Cardiac fibroblast (primary cell): ENCODE measurements around the gene UBE2QL1.

Experiments used
- DNase-seq, 2 donors: peaks; one replicate each; pipeline versions ENCODE4 v3.0.0 to v3.0.0-alpha.2; 2010; ENCODE audit warnings: low read depth in 2 of 2
- H3K4me3 ChIP-seq, 2 donors: replicated peaks in 1 of 2; 1 replicate in 1 of 2; 2 replicates in 1 of 2; pipeline ENCODE4 v1.5.1; 2011; ENCODE audit warnings: low read depth in 2 of 2, low read length in 2 of 2, mild to moderate bottlenecking in 2 of 2, moderate library complexity in 1 of 2
- TF ChIP-seq, protein P1 (sequence below): IDR thresholded peaks from one replicate; pipeline ENCODE4 v1.5.1; 2011; ENCODE audit warnings: low read depth, mild to moderate bottlenecking, low read length, inconsistent platforms

The UBE2QL1 gene

DNA sequence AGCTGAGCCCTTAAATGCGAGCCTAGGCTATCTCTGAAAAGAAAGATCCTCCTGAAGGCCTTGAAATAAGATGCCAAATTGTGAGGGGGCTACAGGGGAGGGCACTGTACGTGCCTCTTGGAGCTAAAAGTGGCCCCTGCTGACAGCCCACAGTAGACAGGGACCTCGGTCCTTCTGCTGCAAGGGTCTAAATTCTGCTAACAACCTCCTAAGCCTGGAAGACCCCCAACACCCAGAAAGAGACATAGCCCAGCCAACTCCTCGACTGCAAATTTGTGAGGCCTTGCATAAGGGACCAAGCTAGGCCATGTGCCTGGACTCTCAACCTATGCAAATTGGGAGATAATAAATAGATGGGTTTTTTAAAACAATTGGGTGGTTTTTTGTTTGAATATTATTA lies 54.7 kb downstream of the UBE2QL1 start:
- TF ChIP-seq, protein P1, sequence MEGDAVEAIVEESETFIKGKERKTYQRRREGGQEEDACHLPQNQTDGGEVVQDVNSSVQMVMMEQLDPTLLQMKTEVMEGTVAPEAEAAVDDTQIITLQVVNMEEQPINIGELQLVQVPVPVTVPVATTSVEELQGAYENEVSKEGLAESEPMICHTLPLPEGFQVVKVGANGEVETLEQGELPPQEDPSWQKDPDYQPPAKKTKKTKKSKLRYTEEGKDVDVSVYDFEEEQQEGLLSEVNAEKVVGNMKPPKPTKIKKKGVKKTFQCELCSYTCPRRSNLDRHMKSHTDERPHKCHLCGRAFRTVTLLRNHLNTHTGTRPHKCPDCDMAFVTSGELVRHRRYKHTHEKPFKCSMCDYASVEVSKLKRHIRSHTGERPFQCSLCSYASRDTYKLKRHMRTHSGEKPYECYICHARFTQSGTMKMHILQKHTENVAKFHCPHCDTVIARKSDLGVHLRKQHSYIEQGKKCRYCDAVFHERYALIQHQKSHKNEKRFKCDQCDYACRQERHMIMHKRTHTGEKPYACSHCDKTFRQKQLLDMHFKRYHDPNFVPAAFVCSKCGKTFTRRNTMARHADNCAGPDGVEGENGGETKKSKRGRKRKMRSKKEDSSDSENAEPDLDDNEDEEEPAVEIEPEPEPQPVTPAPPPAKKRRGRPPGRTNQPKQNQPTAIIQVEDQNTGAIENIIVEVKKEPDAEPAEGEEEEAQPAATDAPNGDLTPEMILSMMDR, result no peak
- no peak overlapping the region for H3K4me3 ChIP-seq
- no peak for DNase-seq

- no peak overlapping the region for H3K4me3 ChIP-seq
- no peak for DNase-seq
- TF ChIP-seq, protein P1, result no peak
Measured at GRCh38 chr5:6504677-6505415, 56.2 kb downstream of the UBE2QL1 start.

GRCh38 chr5:6505416-6505755 lies 56.7 kb downstream of the UBE2QL1 start:
- DNase-seq, result no peak
- H3K4me3 ChIP-seq, result no peak overlapping the region
- TF ChIP-seq, protein P1, result no peak

DNA sequence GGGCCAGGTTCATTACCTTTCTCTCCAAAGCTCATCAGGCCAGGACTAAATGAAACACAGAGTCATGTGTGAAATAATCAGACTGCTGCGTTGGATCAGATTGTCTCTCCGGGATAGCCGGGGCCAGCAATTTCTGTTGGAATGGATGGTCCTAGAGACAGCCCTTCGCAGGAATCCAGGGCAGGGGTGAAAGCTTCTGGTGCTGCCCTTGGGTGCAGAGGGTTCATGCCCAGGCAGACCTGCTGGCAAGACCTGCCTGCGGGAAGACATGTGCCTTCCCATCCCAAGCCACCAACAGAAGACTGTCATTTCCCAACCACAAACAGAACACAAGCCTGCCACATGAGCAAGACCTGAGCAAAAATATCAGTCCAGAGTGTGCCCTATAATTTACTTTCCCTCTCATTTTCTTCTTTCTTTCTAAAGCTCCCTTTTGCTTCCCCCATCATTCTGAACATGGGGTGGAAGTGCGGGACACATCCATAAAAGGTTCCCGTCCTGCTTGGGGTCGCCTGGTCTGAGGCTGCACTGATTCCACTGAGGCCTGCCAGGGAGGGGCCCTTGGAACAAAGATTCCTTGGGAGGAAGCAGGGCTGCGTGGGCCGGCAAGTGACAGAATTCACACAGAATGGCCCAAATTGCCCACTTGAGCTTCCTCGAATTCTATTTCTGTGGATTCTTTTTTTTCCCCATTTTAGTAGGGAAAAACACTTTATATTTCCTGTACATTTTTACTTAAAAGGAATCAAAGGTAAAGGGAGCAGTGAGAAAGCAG lies 57.3 kb downstream of the UBE2QL1 start:
- TF ChIP-seq, protein P1, result no peak
- DNase-seq, result no peak
- H3K4me3 ChIP-seq, result no peak overlapping the region

DNA sequence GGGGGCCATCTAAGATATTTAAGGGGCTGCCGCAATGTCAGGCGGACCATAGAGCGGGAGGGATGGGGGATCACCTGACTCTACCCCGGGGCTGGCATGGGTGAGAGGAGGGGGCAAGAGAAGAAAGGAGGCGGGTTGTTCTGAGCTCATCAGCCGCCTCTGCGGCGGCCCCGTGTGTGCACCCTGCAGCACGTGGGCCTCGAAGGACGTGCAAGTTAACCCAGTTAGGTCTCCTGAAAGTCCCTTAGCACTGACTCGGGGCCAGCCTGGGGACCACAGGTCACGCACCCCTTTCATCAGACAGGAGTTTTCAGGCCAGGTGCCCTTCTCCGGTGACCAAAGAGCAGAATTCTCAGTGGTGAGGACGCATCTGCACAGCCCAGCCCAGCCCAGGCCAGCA lies 58.0 kb downstream of the UBE2QL1 start:
- DNase-seq, result no peak
- TF ChIP-seq, protein P1, result no peak
- H3K4me3 ChIP-seq, result no peak overlapping the region

- DNase-seq, result no peak
- TF ChIP-seq, protein P1, result no peak
- no peak overlapping the region for H3K4me3 ChIP-seq
Measured at GRCh38 chr5:6508931-6509330, 60.3 kb downstream of the UBE2QL1 start.

GRCh38 chr5:6510132-6510531 lies 61.5 kb downstream of the UBE2QL1 start:
- peak in 1 of 2 donors; percentile 7 for DNase-seq
- TF ChIP-seq, protein P1, result no peak

More at GRCh38 chr5:6510132-6510531, 61.5 kb downstream of the UBE2QL1 start:
- no peak overlapping the region for H3K4me3 ChIP-seq
